Measurements from ENCODE around the gene FZD1. TPM values are rescaled to one million over a fixed set of nuclear protein-coding genes. Genes with fewer than 3 reads are reported as not detected.
"Not testable (repeated sequence)": the region's sequence is repeated elsewhere in the genome, so short reads cannot be mapped to it uniquely, and the experiment has no call there.

FZD1 gene
- total RNA-seq, 1 experiment from 2014 or later = 2.7 TPM

DNA sequence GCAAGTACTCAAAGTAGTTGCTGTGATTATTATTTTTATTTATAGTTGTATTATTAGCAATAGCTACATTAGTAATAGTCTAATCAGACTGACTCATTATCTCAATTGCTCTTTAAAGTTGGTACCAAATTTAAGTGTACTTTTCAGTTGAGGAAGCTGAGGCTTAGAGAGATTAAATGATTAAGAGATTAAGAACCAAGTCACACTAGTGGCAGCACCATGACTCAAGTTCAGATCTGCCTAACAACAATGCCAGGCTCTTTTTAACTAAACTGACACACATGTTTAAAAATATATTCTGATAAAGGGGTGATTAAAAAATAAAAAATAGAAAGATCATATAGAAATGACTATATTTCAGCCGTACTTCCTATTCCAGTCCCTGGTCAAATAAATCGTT, 42.0 kb downstream of the FZD1 start:
- Histone ChIP-seq H2AFZ (ENCODE audit: low read length) (no peak overlapping the region), H3K27ac (ENCODE audit: low read length) (no peak overlapping the region), H3K4me3 (ENCODE audit: low read length) (no peak overlapping the region), H4K20me1 (ENCODE audit: low read length) (no peaks in the 10 kb centered on the region), H3K4me1 (ENCODE audit: insufficient read depth, low read length) (no peaks in the 10 kb centered on the region), H3F3A (ENCODE audit: low read length, unreplicated experiment) (no peaks in the 10 kb centered on the region), H3K9me3 (ENCODE audit: low read length) (no peaks in the 10 kb centered on the region), H3K4me2 (ENCODE audit: low read length) (no peak overlapping the region), H3K9me2 (replicated peaks; ENCODE audit: low read length) (no peaks in the 10 kb centered on the region), H3K9ac (ENCODE audit: low read length) (no peak overlapping the region), H3K27me3 (ENCODE audit: low read length) (no peaks in the 10 kb centered on the region; the same call in 1 of the 2 replicates), H3K79me2 (ENCODE audit: low read length) (no peaks in the 10 kb centered on the region), H3K36me3 (ENCODE audit: low read depth, low read length) (no peaks in the 10 kb centered on the region)
- BruUV-seq (replicated peaks) = no TSS peak
- intact Hi-C loops (cut with micrococcal nuclease) = no loop called here
- POLR2A ChIA-PET (ENCODE audit: unreplicated experiment) = interaction anchor here (0.6 kb wide), 1 partner anchor 47 kb away, joined by 3 read pairs; no protein-coding TSS in a partner anchor
- no peak for TF ChIP-seq EZH2phosphoT487 (IDR thresholded peaks at IDR 0.05; ENCODE audit: borderline replicate concordance, low read length)
- TF ChIP-seq, protein P1, sequence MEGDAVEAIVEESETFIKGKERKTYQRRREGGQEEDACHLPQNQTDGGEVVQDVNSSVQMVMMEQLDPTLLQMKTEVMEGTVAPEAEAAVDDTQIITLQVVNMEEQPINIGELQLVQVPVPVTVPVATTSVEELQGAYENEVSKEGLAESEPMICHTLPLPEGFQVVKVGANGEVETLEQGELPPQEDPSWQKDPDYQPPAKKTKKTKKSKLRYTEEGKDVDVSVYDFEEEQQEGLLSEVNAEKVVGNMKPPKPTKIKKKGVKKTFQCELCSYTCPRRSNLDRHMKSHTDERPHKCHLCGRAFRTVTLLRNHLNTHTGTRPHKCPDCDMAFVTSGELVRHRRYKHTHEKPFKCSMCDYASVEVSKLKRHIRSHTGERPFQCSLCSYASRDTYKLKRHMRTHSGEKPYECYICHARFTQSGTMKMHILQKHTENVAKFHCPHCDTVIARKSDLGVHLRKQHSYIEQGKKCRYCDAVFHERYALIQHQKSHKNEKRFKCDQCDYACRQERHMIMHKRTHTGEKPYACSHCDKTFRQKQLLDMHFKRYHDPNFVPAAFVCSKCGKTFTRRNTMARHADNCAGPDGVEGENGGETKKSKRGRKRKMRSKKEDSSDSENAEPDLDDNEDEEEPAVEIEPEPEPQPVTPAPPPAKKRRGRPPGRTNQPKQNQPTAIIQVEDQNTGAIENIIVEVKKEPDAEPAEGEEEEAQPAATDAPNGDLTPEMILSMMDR (conservative IDR thresholded peaks at IDR 0.05; ENCODE audit: low read depth, low read length) = no peak
- no peak for TF ChIP-seq EZH2 (IDR thresholded peaks at IDR 0.05; ENCODE audit: low read length, unreplicated experiment)
- DNase-seq (no peak), ATAC-seq (no peak)
- CTCF ChIA-PET = no interaction called here

DNA sequence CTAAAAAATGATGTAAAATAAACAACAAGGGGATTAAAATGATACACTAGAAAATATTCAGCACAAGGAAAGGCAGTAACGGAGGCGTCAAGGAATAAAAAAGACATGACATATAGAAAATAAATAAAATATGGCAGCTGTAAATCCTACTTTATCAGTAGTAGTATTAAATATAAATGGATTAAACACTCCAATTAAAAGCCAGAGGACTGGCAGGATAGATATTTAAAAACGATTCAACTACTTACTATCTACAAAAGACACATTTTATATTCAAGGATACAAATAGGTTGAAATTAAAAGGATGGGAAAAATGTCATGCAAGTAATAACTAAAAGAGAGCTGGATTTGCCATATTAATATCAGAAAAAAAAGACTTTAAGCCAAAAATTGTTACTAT, 43.2 kb downstream of the FZD1 start:
- Histone ChIP-seq H2AFZ (ENCODE audit: low read length) (no peak overlapping the region), H4K20me1 (ENCODE audit: low read length) (no peaks in the 10 kb centered on the region), H3K4me2 (ENCODE audit: low read length) (no peak overlapping the region), H3K27ac (ENCODE audit: low read length) (no peak overlapping the region), H3K9me3 (ENCODE audit: low read length) (no peaks in the 10 kb centered on the region), H3K36me3 (ENCODE audit: low read depth, low read length) (no peaks in the 10 kb centered on the region), H3K9me2 (replicated peaks; ENCODE audit: low read length) (no peaks in the 10 kb centered on the region), H3K4me1 (ENCODE audit: insufficient read depth, low read length) (no peaks in the 10 kb centered on the region), H3F3A (ENCODE audit: low read length, unreplicated experiment) (no peaks in the 10 kb centered on the region), H3K4me3 (ENCODE audit: low read length) (no peak overlapping the region), H3K9ac (ENCODE audit: low read length) (no peak overlapping the region), H3K79me2 (ENCODE audit: low read length) (no peaks in the 10 kb centered on the region), H3K27me3 (ENCODE audit: low read length) (no peaks in the 10 kb centered on the region; the same call in 1 of the 2 replicates)
- CTCF ChIA-PET = no interaction called here
- TF ChIP-seq EZH2phosphoT487 (IDR thresholded peaks at IDR 0.05; ENCODE audit: borderline replicate concordance, low read length) = no peak
- TF ChIP-seq, protein P1 (conservative IDR thresholded peaks at IDR 0.05; ENCODE audit: low read depth, low read length) = no peak
- no peak for TF ChIP-seq EZH2 (IDR thresholded peaks at IDR 0.05; ENCODE audit: low read length, unreplicated experiment)
- POLR2A ChIA-PET (ENCODE audit: unreplicated experiment) = no interaction called here
- ATAC-seq = no peak
- intact Hi-C loops (cut with micrococcal nuclease) = no loop called here
- BruUV-seq (replicated peaks) = no TSS peak
- DNase-seq = no peak

DNA sequence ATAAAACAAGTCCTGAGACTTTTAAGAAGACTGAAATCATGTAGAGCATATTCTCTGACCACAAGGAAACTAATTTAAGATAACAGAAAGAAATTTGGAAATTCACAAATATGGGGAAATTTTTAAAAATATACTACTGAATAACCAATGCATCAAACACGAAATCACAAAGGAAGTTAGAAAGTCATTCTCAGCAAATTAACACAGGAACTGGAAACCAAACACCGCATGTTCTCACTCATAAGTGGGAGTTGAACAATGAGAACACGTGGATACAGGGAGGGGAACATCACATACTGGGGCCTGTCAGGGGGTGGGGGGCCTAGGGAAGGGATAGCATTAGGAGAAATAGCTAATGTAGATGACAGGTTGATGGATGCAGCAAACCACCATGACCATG, 44.0 kb downstream of the FZD1 start:
- H4K20me1 ChIP-seq (ENCODE audit: low read length); ATAC-seq; H3K79me2 ChIP-seq (ENCODE audit: low read length); H3K4me2 ChIP-seq (ENCODE audit: low read length); CTCF ChIA-PET; H2AFZ ChIP-seq (ENCODE audit: low read length); H3K4me1 ChIP-seq (ENCODE audit: insufficient read depth, low read length); H3K9me2 ChIP-seq (replicated peaks; ENCODE audit: low read length); intact Hi-C loops (cut with micrococcal nuclease); H3K4me3 ChIP-seq (ENCODE audit: low read length); DNase-seq; H3K27ac ChIP-seq (ENCODE audit: low read length); H3K36me3 ChIP-seq (ENCODE audit: low read depth, low read length); H3K27me3 ChIP-seq (ENCODE audit: low read length); H3F3A ChIP-seq (ENCODE audit: low read length, unreplicated experiment); BruUV-seq (replicated peaks); H3K9me3 ChIP-seq (ENCODE audit: low read length); H3K9ac ChIP-seq (ENCODE audit: low read length): not testable (repeated sequence)
- POLR2A ChIA-PET (ENCODE audit: unreplicated experiment) = interaction anchor here (0.7 kb wide), 1 partner anchor 9 kb away, joined by 4 read pairs; no protein-coding TSS in a partner anchor
